GM12892 (cell line): ENCODE results near the gene SCARB1.
"Not testable (repeated sequence)": the region's sequence is repeated elsewhere in the genome, so short reads cannot be mapped to it uniquely, and the experiment has no call there.

Experiments used
- POLR2A ChIP-seq: IDR thresholded peaks from 2 replicates; pipeline ENCODE4 v1.6.1; 2011; ENCODE audit warnings: low read depth, low read length, control low read depth
- TAF1 ChIP-seq: IDR thresholded peaks from 2 replicates; pipeline ENCODE4 v1.6.1; 2011; ENCODE audit warnings: low read depth, mild to moderate bottlenecking, control low read depth, low read length, borderline replicate concordance

GRCh38 chr12:124887766-124888165, 24.1 kb upstream of the SCARB1 start:
- not testable (repeated sequence) for TF ChIP-seq POLR2A, TAF1
